Transverse colon (tissue), 4 donors: Measurements from ENCODE around the gene CCDC15.
"Not testable (repeated sequence)": the region's sequence is repeated elsewhere in the genome, so short reads cannot be mapped to it uniquely, and the experiment has no call there.

Experiments used
- POLR2AphosphoS5 ChIP-seq, 3 donors: sonication (generic); formaldehyde crosslinking; IDR thresholded peaks; one replicate each; pipeline ENCODE4 v1.6.1; 2016; ENCODE audit warnings: antibody characterized with exemption in 3 of 3
- TF ChIP-seq, protein P1 (sequence below), 5 experiments: fragments of 200-600 bp in 3 of 5; fragments of 450-650 bp in 2 of 5; sonication (generic) in 3 of 5; IDR thresholded peaks; 1 replicate in 2 of 5; 2 replicates in 3 of 5; pipeline ENCODE4 v1.5.1; 2016 to 2017; ENCODE audit warnings: antibody characterized with exemption in 5 of 5, inconsistent platforms in 3 of 5, mild to moderate bottlenecking in 2 of 5, moderate library complexity in 1 of 5

DNA sequence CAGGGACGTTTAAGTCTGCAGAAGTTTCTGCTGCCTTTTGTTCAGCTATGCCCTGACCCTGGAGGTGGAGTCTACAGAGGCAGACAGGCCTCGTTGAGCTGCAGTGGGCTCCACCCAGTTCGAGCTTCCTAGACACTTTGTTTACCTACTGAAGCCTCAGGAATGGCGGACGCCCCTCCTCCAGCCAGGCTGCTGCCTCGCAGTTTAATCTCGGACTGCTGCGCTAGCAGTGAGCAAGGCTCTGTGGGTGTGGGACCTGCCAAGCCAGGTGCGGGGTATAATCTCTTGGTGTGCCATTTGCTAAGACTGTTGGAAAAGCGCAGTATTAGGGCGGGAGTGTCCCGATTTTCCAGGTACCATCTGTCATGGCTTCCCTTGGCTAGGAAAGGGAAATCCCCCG, 14.2 kb downstream of the CCDC15 start:
- TF ChIP-seq, protein P1, sequence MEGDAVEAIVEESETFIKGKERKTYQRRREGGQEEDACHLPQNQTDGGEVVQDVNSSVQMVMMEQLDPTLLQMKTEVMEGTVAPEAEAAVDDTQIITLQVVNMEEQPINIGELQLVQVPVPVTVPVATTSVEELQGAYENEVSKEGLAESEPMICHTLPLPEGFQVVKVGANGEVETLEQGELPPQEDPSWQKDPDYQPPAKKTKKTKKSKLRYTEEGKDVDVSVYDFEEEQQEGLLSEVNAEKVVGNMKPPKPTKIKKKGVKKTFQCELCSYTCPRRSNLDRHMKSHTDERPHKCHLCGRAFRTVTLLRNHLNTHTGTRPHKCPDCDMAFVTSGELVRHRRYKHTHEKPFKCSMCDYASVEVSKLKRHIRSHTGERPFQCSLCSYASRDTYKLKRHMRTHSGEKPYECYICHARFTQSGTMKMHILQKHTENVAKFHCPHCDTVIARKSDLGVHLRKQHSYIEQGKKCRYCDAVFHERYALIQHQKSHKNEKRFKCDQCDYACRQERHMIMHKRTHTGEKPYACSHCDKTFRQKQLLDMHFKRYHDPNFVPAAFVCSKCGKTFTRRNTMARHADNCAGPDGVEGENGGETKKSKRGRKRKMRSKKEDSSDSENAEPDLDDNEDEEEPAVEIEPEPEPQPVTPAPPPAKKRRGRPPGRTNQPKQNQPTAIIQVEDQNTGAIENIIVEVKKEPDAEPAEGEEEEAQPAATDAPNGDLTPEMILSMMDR (IDR thresholded peaks at IDR 0.05) = not testable (repeated sequence)
- not testable (repeated sequence) for TF ChIP-seq POLR2AphosphoS5 (IDR thresholded peaks at IDR 0.05)
